HG03060 (cell line): ENCODE data around the gene CDCA3.
"Not testable (repeated sequence)": the region's sequence is repeated elsewhere in the genome, so short reads cannot be mapped to it uniquely, and the experiment has no call there.

Experiments
- ATAC-seq: cut with Tn5 transposase; IDR thresholded peaks from one replicate; pipeline ENCODE4 v1.9.1; 2021; ENCODE audit warnings: low read depth, moderate number of reproducible peaks; ENCODE audit not compliant: unreplicated experiment

The CDCA3 gene

DNA sequence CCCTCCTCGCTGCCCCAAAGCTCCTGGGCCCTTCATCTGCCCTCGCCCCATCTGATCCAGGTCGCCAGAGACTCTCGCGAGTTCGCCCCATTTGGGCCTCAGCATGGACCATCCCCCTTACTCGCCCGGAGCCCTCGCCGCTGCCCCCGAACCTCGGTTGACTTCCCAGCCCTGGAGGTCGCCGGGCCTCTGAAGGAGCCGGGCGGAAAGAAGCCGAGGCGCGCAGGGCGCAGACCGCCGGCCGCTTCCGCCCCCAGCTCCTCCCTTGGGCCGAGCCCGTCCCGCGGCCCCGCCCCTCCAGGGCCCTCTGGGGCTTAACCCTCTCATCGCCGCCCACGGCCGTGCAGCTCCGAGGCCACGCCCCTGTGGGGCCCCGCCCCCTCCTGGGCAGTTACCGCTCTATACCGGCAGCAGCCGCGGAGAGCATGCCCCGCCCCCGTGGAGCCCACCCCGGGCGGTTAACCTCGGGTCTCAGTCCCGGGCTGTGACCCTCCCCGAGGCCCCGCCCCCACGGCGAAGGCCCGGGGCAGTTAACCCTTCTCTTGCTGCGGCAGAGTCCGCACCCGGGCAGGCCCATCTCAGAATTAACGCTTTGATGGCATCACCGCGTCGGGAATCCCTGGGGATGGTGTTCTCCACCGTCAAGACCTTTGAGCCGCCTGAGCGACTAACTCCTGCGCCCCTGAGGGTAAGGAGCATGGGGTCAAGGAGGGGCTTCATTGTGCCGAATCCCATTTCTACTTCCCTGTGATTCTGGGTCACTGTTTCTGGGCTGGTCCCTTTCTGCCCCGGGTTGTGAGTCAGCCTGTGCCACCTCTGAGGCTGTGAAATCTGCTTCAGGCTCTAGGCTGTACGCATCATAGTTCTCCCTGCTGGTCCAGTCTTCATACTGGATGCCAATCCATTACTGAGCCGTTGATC is 22.3 kb upstream of the CDCA3 start, which contains the start of gene SPSB2:
Gene SPSB2 (minus strand): TSS at position 210 of the 921 bp plus-strand sequence. CDS start 402 bp downstream, outside the sequence.
- peak; percentile 43 for ATAC-seq

DNA sequence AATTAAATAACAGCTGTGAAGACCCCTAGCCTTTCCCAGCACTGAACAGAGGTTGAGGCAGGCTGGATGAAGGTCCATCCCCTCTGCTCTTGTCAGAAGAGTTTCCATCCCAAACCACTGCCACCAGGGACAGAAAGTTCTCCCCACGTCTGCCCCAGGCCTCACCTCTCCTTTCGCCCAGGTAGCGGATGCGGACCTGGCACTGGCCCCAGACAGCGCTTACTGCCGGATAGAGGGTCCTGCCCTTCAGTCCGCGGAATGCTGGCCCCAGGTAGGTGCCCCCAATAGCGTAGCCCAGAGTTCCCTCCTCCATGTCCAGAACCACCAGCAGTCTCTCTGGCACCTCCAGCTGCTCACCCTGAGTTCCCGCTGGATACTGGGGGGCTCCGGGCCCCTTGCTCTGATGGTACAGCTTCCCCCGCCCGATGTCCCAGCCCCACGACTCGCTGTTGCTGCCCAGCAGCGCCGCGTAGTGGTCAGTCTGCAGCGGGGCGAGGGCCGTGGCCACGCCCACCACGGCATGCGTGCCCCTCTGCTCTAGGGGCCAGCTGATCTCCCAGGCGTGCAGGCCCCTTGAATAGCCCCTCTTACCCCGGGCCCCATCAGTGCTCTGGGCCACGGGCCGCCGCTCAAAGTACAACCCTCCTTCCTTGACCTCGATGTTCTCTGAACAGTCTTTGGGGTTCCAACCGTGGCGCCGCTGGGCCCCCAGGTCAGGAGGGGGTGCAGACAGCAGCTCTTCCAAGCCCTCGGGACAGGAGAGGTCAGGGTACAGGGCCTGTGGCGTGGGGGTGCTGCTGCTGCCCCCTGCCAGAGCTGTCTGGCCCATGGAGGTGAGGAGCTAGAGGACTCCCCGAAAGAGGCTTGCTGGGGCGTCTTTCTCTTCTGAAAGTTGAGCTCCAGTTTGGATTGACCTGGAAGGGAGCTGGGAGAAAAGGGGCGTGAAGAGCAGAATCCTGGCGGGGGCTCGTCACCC is 21.3 kb upstream of the CDCA3 start:
- no peak for ATAC-seq

GRCh38 chr12:6871052-6871957 is 20.2 kb upstream of the CDCA3 start:
- ATAC-seq, result no peak

GRCh38 chr12:6870304-6870703 is 19.2 kb upstream of the CDCA3 start:
- ATAC-seq, result not testable (repeated sequence)

DNA sequence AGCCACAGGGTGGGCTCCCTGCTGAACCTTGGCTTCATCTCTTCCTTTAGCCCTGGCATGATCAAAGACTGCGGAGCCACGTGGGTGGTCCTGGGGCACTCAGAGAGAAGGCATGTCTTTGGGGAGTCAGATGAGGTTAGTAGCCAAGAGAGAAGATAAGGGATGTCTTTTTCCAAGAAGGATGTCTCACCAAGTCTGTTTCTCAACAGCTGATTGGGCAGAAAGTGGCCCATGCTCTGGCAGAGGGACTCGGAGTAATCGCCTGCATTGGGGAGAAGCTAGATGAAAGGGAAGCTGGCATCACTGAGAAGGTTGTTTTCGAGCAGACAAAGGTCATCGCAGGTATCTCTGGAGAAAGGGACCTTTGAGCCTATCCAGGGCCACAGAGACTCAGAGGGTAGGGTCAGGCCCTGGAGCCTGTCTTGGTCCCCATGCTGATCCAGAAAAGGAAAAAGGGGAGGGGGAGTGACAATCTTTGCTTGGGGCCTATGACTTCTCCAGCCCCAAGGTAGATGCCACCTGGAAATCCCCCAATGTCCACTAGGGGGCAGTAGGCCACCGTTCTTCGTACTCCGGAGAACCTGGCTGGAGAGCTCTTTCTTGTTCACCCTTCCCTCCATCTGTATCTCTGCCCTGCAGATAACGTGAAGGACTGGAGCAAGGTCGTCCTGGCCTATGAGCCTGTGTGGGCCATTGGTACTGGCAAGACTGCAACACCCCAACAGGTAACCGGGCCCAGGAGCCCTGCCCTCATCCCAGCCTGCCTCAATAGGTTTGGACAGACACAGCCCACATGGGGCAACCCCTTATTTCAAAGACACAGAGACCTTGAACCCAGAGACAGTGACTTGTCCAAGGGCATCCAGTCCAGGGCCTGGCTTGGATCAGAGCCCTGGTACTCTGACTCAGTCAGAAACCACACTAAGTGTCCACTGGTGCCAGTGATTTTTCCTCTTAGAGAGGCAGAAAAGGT is 18.2 kb upstream of the CDCA3 start:
- ATAC-seq, result no peak

DNA sequence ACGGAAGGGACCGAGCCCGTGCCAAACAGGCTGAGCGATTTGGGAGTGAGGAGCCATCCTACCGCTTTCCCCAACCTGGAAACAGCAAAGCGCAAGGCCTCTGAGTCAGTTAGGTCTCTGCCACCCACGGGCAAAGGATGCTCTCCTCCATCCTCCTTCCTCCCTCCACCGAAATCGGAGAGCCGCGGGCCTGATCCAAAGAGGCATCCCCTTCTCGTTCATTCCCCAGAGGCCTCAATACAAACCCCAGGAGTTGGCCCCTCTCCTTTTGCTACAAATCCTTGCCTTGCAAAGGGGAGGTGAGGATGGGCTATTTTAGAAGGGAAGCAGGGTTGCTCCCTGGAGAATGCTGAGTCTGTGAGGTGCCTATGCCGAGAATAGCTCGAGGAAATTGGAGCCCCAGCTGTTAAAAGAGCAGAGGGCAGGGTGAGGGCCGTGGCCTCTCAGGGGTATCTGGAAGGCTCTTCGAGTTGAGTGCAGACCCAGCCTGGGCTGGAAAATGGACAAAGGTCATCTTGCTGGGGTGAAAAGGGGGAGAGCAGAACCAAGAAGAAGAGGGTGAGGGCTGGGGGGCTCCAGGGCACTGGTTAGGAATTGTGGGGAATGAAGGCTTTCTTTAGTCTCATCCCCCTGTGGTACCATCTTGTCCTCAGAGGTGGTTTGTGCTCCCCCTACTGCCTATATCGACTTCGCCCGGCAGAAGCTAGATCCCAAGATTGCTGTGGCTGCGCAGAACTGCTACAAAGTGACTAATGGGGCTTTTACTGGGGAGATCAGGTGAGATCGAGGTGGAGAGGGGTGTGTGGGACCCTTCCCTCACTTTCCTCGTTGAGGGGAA is 17.3 kb upstream of the CDCA3 start:
- ATAC-seq, result no peak

DNA sequence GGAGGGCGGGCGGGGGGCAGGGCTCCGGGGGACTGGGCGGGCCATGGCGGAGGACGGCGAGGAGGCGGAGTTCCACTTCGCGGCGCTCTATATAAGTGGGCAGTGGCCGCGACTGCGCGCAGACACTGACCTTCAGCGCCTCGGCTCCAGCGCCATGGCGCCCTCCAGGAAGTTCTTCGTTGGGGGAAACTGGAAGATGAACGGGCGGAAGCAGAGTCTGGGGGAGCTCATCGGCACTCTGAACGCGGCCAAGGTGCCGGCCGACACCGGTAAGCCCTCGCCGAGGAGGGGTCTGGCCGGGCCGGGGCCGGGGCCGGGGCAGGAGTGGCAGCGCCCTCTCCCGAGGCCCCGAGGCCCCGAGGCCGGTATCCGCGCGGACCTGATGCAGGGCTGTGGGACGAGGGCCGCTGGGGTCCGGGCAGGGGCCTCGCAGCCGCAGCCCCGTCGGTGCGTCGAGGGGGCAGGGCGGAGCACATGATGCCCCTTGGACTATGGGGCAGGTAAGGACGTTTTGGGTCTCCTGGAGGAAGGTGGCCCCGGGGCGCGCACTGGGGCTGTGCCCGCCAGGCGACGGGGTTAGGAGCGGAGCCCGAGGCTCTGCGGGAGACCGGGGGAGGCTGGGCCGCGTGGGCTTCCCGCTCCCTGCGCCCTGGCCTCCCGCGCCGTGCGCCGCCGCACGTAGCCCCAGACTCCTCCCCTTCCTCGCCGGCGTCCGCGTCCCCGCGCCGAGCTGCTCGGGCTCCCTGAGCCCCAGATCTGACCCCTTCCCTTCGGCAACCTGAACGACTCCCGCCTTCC is 16.5 kb upstream of the CDCA3 start, which contains the start of gene TPI1:
Gene TPI1 (plus strand): TSS at position 119 of the 798 bp plus-strand sequence. CDS start 36 bp downstream, at position 155.
- no peak for ATAC-seq

GRCh38 chr12:6866920-6867412 is 15.9 kb upstream of the CDCA3 start:
- ATAC-seq, result no peak

- ATAC-seq, result no peak
Measured at GRCh38 chr12:6866163-6866919, 15.3 kb upstream of the CDCA3 start.

DNA sequence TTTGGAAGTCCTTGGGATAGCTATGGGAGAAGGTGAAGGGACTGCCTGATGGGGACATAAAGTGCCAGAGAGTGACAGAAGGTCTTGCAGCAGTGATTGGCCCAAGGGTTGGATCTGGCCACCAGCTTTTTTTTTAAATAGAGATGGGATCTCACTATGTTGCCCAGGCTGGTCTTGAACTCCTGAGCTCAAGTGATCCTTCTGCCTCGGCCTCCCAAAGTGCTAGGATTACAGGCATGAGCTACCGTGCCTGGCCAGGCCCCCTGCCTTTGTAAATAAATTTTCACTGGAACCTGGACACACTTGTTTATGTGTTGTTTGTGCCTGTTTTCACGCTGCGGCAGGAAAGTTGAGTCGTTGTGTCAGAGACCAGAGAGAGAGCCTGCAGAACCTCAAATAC is 14.2 kb upstream of the CDCA3 start:
- not testable (repeated sequence) for ATAC-seq

DNA sequence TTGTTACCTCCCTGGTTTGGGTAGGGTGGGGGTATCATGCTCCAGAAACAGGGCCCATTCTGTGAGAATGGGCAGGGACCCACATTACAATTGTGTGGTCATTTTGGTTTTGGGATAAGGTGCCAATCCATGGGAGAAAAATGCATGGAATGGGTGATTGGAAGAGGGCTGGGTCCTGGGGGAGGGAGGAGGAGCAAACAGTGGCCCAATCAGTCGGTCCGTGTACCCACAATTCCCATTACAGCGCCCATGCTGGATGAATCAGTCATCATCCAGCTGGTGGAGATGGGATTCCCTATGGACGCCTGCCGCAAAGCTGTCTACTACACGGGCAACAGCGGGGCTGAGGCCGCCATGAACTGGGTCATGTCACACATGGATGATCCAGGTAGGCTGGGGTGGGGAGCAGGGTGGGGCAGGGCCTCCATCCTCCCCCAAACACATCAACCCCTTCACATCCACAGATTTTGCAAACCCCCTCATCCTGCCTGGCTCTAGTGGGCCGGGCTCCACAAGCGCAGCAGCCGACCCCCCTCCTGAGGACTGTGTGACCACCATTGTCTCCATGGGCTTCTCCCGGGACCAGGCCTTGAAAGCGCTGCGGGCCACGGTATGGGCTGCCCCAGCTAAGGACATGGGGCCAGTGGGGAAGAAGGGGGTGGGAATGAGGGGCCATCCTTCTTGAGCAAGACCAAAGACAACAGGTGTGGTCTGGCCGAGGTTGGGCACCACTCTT is 12.7 kb upstream of the CDCA3 start:
- ATAC-seq, result no peak

DNA sequence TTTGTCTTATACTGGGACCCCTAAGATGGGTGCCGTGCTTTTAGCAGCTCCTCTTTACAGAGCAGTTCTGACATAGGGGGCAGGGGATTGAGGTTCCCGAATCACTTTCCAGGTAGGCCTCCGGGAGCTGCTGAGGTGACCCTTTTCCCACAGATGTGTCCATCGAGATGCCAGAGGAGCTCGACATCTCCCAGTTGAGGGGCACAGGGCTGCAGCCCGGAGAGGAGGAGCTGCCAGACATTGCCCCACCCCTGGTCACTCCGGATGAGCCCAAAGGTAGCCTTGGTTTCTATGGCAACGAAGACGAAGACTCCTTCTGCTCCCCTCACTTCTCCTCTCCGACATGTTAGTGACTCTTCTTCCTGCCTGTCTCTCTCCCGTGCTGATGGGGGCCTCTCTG is 11.9 kb upstream of the CDCA3 start:
- no peak for ATAC-seq

- no peak for ATAC-seq
Measured at GRCh38 chr12:6861391-6861790, 10.3 kb upstream of the CDCA3 start.

GRCh38 chr12:6860942-6861341 is 9.9 kb upstream of the CDCA3 start:
- no peak for ATAC-seq

DNA sequence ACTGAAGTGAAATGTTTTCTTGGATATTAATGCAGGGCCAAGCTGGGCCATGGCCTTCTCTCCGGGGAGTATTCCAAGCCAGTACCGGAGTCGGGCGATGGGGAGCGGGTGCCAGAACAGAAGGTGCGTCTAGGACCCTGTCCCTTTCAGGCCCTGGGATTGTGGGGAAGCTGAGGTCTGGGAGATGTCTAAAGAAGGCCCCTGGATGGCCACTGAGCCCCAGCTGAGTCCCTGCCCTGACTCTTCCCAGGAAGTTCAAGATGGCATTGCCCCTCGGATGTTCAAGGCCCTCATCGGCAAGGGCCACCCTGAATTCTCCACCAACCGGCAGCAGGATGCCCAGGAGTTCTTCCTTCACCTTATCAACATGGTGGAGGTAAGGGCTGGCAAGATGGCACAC is 9.0 kb upstream of the CDCA3 start:
- ATAC-seq, result no peak

GRCh38 chr12:6858799-6859198 is 7.7 kb upstream of the CDCA3 start:
- ATAC-seq, result no peak
